ENCODE data around the gene KISS1R. TPM values are rescaled to one million over a fixed set of nuclear protein-coding genes. Genes with fewer than 3 reads are reported as not detected.

Gene KISS1R
- total RNA-seq, 1 donor from 2014 or later = 0.92 TPM

DNA sequence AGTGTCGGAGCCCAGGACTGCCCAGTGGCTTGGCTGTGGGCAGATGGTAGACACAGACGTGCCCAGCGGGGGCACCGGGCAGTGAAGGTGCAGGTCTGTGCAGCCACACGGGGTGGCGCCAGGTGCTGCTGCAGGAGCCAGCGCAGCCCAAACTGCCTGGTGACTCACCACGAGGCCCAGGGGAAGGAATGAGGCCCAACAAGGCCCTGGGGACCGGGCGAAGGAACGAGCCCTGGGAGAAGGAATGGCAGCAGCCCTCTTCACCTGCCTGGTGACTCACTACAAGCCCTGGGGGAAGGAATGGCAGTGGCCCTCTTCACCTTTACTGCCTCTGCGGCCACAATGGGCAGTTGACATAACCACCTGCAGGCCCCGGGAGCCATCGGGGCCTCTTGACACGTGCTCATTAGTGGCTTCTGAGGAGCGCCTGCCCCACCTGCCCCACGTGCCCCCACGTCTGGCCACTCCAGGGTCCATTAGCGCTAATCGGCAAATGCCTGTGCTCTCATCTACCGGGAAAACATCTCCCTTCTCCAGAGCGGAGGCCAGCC, 33.4 kb upstream of the KISS1R start:
- no peak for DNase-seq (ENCODE audit: low read depth)
- TF ChIP-seq, protein P1, sequence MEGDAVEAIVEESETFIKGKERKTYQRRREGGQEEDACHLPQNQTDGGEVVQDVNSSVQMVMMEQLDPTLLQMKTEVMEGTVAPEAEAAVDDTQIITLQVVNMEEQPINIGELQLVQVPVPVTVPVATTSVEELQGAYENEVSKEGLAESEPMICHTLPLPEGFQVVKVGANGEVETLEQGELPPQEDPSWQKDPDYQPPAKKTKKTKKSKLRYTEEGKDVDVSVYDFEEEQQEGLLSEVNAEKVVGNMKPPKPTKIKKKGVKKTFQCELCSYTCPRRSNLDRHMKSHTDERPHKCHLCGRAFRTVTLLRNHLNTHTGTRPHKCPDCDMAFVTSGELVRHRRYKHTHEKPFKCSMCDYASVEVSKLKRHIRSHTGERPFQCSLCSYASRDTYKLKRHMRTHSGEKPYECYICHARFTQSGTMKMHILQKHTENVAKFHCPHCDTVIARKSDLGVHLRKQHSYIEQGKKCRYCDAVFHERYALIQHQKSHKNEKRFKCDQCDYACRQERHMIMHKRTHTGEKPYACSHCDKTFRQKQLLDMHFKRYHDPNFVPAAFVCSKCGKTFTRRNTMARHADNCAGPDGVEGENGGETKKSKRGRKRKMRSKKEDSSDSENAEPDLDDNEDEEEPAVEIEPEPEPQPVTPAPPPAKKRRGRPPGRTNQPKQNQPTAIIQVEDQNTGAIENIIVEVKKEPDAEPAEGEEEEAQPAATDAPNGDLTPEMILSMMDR (conservative IDR thresholded peaks at IDR 0.05; ENCODE audit: low read depth, low read length) = peak; percentile 23
- no peak overlapping the region for H3K4me3 ChIP-seq (ENCODE audit: low read depth, low read length)

DNA sequence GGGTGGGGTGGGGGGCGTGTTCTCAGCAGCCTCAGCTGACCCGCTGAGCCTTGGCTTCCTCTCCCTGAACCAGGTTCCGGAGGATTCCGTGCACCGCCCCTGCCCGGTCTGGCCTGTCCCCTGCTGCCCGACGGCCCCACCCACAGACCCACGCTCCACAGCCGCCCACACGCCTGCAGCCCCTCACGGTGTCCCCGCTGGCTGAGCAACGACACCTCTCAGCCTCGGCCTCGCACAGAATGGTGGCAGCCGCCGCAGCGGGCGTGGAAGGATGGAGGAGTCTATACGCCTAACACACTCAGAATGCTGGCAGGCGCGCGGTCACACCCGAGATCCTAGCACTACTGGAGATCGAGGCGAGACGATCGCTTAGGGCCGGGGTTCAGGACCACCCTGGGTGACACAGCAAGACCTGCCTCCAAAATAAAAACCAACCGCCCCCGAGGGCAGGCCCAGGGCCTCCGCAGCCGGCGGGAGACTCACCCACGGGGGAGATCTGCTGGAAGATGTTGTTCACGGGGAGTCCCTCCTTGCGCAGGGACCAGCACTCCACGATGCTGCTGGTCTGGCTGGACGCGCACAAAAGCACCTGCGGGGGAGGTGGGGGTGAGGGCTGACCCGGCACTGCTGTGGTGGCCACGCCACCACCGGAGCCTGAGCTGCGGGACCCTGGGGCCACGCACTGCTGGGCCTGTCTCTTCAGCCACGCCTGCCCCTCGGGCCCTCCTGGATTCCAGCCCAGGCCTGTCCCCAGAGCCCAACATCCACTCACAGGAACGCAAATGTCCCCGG, 32.5 kb upstream of the KISS1R start:
- TF ChIP-seq, protein P1 (conservative IDR thresholded peaks at IDR 0.05; ENCODE audit: low read depth, low read length) = no peak
- no peak overlapping the region for H3K4me3 ChIP-seq (ENCODE audit: low read depth, low read length)
- DNase-seq (ENCODE audit: low read depth) = no peak

DNA sequence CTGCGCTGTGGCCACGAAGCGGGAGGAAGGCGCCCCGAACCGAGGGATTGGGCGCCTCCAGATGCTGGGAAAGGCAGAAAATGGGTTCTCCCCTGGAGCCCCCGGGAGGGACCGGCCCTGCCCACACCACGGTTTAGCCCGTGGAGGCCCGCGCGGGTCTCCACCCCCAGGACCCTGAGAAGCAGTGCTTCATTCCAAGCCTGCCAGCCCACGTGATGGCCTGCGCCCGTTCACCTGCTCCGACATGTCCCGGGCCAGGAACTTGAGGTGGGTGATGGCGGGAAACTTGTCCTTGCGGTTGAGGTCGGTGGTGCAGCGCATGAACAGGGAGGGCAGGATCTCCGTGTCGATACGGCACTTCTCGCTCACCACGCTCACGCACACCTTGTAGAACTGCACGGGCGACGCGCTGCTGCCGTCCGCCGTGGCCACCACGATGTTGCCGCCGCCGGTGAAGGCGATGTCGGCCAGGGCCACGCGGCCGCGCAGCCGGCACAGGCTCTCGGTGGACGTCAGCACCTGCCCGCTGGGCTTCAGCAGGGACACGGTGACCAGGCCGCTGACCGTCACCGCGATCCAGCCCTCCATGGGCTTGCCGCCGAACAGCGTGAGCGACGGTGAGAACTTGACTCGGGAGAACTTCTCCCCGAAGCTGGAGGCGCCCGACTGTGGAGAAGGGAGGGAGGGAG, 31.5 kb upstream of the KISS1R start:
- TF ChIP-seq, protein P1 (conservative IDR thresholded peaks at IDR 0.05; ENCODE audit: low read depth, low read length) = no peak
- DNase-seq (ENCODE audit: low read depth) = no peak
- H3K4me3 ChIP-seq (ENCODE audit: low read depth, low read length) = no peak overlapping the region

DNA sequence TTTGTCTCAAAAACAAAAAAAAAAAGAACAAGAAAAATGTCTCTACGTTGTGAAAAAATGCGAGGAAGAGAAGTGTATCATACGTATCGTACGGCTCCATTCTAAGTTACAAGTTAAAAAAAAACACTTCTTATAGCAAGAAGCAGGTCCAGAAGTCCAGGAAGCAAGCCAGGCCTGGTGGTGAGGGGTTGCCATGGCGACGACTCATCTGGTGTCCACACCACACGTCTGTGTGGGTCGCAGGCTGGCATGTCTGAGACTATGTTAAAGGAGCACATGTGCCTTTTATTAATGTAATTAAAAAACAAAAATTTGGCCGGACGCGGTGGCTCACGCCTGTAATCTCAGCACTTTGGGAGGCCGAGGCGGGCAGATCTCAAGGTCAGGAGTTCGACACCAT, 30.1 kb upstream of the KISS1R start:
- DNase-seq (ENCODE audit: low read depth) = no peak

DNA sequence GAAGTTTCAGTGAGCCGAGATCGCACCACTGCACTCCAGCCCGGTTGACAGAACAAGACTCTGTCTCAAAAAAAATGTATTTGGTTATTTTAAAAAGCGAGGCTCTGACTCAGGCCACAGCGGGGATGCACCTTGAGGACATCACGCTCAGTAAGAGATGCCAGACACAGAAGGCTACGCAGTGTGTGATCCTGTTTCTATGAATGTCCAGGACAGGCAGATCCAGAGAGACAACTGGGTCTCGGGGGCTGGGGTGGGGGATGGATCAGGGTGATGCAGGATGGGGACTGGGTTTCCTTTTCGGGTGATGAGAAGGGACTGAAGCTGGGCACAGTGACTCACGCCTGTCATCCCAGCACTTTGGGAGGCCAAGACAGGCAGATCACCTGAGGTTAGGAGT, 29.5 kb upstream of the KISS1R start:
- TF ChIP-seq, protein P1 (conservative IDR thresholded peaks at IDR 0.05; ENCODE audit: low read depth, low read length) = no peak
- H3K4me3 ChIP-seq (ENCODE audit: low read depth, low read length) = no peak overlapping the region
- DNase-seq (ENCODE audit: low read depth) = no peak

More for the DNA sequence above, 30.1 kb upstream of the KISS1R start:
- TF ChIP-seq, protein P1 (conservative IDR thresholded peaks at IDR 0.05; ENCODE audit: low read depth, low read length) = no peak
- no peak overlapping the region for H3K4me3 ChIP-seq (ENCODE audit: low read depth, low read length)

DNA sequence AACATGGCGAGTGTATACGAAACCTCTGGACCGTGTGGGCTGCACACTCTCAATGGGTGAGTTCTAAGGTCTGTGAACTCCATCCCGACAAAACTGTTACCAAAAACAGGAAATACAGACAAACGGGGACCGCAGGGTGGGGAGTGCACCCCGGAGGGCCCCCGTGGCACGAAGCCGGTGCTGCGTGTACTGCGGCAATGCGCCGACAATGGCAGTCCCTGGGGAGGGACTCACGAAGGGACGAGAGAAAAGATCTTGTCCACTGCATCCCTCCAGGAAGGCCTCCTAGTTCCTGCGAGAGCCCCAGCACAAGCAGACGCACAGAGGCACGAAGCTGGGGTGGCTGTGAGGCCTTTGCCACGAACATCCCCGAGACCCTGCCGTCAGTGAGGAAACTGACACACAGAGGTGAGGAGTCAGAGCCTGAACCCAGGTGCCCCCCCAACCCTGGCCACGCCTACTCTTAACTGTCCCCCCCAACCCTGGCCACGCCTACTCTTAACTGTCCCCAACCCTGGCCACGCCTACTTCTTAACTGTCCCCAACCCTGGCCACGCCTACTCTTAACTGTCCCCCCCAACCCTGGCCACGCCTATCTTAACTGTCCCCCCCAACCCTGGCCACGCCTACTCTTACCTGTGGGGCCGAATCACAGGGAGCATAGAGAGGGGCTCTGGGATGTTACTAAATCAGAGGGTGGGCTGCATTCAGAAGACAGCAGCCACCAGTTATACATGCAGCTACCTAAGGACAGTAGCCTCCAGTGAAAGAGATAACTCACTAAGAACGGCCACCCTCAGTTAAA, 28.4 kb upstream of the KISS1R start:
- TF ChIP-seq, protein P1 (conservative IDR thresholded peaks at IDR 0.05; ENCODE audit: low read depth, low read length) = no peak
- DNase-seq (ENCODE audit: low read depth) = no peak
- no peak overlapping the region for H3K4me3 ChIP-seq (ENCODE audit: low read depth, low read length)
